ENCODE measurements around the gene HRH2. TPM values are rescaled to one million over a fixed set of nuclear protein-coding genes. Genes with fewer than 3 reads are reported as not detected.

The HRH2 gene
- total RNA-seq, 2 donors from 2014 or later, result 8.0 to 18.9 TPM

DNA sequence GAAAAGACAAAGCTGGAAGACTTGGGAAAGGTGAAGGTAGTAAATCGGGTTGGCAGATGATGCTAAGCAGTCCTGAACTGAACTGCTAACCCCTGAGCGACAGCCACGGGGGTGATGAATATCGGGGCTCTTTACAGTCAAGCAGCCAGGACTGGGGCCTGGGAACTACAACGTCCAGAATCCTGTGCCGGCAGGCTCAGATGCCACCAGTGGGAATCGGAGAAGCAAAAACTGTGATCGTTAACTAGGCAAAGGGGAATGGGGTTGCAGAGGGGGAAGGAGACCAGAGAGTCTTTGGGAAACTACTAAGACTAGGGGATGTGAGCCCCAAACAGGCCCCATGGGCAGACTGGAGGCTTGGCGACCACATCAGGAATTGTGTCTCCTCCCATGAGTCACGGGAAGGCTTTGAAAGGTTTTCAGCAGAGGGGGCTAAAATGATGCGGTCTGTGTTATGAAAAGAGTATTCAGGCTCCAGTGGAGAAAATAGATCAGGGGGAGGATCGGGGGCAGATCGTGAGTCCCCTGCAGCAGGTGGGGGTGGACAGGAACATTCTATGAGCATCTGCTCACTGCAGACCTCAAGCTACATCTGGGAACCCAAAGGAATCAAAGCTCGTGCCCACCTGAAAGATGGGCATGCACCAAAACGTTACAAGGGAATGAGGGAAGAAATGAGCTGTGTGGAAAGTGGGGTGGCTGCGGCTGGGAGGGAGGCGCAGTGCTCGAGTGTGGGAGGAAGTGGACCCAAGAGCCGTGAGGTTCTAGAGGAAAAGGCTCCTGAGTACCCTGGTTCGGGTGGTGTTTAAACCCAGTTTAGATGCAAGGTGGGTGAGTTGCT, 53.8 kb downstream of the HRH2 start:
- TF ChIP-seq, protein P1, sequence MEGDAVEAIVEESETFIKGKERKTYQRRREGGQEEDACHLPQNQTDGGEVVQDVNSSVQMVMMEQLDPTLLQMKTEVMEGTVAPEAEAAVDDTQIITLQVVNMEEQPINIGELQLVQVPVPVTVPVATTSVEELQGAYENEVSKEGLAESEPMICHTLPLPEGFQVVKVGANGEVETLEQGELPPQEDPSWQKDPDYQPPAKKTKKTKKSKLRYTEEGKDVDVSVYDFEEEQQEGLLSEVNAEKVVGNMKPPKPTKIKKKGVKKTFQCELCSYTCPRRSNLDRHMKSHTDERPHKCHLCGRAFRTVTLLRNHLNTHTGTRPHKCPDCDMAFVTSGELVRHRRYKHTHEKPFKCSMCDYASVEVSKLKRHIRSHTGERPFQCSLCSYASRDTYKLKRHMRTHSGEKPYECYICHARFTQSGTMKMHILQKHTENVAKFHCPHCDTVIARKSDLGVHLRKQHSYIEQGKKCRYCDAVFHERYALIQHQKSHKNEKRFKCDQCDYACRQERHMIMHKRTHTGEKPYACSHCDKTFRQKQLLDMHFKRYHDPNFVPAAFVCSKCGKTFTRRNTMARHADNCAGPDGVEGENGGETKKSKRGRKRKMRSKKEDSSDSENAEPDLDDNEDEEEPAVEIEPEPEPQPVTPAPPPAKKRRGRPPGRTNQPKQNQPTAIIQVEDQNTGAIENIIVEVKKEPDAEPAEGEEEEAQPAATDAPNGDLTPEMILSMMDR (IDR thresholded peaks at IDR 0.05), result no peak
- H3K9me3 ChIP-seq, result no peaks in the 10 kb centered on the region
- H3K27ac ChIP-seq, result no peak overlapping the region
- H3K27me3 ChIP-seq, result no peaks in the 10 kb centered on the region
- no peak for DNase-seq (ENCODE audit: low spot score)
- H3K4me1 ChIP-seq, result peaks cover 0 to 5% of the 10 kb centered on the region in 2 donors
- no peaks in the 10 kb centered on the region for H3K36me3 ChIP-seq
- no peak overlapping the region for H3K4me3 ChIP-seq

DNA sequence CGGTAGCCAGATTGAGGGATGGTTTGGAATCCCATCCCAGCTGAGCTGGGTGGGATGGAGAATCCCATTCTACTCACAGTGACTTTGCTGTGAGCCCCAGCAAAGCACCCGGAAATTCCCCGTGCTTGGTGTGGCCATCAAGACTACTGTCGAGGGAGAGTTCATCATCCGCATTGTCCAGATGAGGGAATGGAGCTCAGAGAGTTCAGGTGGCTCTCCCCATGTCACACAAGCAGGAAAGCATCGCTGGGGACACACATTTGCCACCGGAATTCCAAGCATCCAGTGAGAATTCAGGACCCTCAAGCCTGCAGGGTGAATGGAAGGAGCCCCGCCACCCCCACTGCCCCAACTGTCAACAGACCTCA, 54.4 kb downstream of the HRH2 start:
- Histone ChIP-seq H3K4me1 (peaks cover 0 to 5% of the 10 kb centered on the region in 2 donors), H3K27me3 (no peaks in the 10 kb centered on the region), H3K27ac (no peak overlapping the region), H3K36me3 (no peaks in the 10 kb centered on the region), H3K4me3 (no peak overlapping the region), H3K9me3 (peaks cover 0 to 6% of the 10 kb centered on the region in 2 donors)
- TF ChIP-seq, protein P1 (IDR thresholded peaks at IDR 0.05), result no peak
- no peak for DNase-seq (ENCODE audit: low spot score)

DNA sequence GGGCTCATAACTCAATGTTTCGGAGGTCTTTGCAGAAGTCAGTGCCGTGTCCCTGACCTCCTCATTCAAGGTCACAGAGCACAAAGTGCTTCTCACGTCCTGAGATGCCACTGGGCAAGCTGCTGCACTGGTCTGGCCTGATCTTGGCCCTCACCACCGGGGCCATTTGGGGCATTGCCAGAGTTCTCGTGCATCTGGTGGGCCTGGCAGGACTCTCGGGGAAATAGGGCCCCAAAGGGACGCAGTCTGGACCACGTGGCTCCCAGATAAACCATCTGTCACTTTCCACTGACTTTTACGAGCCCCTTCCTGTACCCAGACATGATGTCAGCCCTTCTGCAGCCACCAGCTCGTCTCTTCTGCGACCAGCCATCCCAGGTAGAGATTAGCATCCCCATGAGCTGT, 54.8 kb downstream of the HRH2 start:
- no peaks in the 10 kb centered on the region for H3K36me3 ChIP-seq

DNA sequence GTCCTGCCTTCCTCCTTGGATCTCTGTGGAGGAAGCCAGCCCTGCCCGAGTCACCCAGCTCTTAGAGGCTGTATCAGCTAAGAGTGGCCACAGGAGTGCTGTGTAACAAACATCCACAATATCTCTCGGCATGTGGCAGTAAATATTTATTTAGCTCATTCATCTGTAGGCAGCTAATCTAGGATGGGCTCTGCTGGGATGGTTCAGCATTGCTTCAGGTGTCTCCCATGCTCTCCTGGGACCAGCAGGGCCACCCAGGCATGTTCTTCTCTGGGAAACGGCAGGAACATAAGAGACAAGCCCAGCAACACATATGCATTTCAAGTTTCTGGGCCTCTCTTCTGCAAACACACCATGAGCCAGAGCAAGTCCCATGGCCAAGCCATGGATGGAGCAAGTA, 56.1 kb downstream of the HRH2 start:
- Histone ChIP-seq H3K27me3 (no peaks in the 10 kb centered on the region), H3K4me1 (peaks cover 0 to 5% of the 10 kb centered on the region in 2 donors), H3K9me3 (peaks cover 0 to 9% of the 10 kb centered on the region in 2 donors), H3K36me3 (no peaks in the 10 kb centered on the region), H3K4me3 (no peak overlapping the region), H3K27ac (no peak overlapping the region)
- TF ChIP-seq, protein P1 (IDR thresholded peaks at IDR 0.05), result no peak
- DNase-seq (ENCODE audit: low spot score), result no peak

More for the DNA sequence above, 54.8 kb downstream of the HRH2 start:
- H3K4me3 ChIP-seq, result no peak overlapping the region
- DNase-seq (ENCODE audit: low spot score), result no peak
- TF ChIP-seq, protein P1 (IDR thresholded peaks at IDR 0.05), result no peak
- H3K27me3 ChIP-seq, result no peaks in the 10 kb centered on the region
- peaks cover 0 to 9% of the 10 kb centered on the region in 2 donors for H3K9me3 ChIP-seq
- peaks cover 0 to 5% of the 10 kb centered on the region in 2 donors for H3K4me1 ChIP-seq
- no peak overlapping the region for H3K27ac ChIP-seq

DNA sequence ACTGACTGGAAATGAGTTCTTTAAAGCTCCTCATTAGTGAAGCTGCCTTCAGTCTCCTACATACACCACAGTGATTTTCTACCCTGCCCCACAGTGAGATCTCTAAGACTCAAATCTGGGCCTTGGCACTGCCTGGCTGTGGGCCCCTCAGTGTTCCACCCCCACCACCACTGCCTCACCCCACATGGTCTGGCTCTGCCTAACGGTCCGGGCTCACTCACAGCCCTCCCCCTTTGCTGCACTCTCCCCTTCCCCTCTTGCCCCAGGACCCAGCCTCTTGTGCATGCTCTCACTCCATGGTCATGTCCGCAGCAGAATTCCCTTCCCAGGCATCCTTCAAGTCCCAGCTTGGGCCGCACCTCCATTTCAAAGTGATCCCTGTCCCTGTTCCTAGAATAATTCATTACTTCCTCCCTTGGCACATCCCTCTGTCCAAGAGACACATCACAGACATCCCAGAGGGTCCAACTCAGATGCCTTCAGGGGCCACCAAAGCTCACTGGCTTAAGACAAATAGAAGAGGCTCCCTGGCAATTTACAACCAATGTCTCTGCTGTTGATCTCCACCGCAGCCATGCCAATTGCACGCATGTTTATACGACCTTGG, 56.7 kb downstream of the HRH2 start:
- H3K27ac ChIP-seq, result no peak overlapping the region

More for the DNA sequence above, 56.7 kb downstream of the HRH2 start:
- H3K36me3 ChIP-seq, result no peaks in the 10 kb centered on the region
- DNase-seq (ENCODE audit: low spot score), result no peak
- peaks cover 0 to 5% of the 10 kb centered on the region in 2 donors for H3K4me1 ChIP-seq
- peaks cover 0 to 9% of the 10 kb centered on the region in 2 donors for H3K9me3 ChIP-seq
- TF ChIP-seq, protein P1 (IDR thresholded peaks at IDR 0.05), result no peak
- H3K27me3 ChIP-seq, result no peaks in the 10 kb centered on the region
- no peak overlapping the region for H3K4me3 ChIP-seq
